ENCODE data around the gene TRIM31. TPM values are rescaled to one million over a fixed set of nuclear protein-coding genes. Genes with fewer than 3 reads are reported as not detected.

The TRIM31 gene
- total and polyA plus RNA-seq, 2 of the 4 experiments (the other 2 are of a cell fraction): not detected

DNA sequence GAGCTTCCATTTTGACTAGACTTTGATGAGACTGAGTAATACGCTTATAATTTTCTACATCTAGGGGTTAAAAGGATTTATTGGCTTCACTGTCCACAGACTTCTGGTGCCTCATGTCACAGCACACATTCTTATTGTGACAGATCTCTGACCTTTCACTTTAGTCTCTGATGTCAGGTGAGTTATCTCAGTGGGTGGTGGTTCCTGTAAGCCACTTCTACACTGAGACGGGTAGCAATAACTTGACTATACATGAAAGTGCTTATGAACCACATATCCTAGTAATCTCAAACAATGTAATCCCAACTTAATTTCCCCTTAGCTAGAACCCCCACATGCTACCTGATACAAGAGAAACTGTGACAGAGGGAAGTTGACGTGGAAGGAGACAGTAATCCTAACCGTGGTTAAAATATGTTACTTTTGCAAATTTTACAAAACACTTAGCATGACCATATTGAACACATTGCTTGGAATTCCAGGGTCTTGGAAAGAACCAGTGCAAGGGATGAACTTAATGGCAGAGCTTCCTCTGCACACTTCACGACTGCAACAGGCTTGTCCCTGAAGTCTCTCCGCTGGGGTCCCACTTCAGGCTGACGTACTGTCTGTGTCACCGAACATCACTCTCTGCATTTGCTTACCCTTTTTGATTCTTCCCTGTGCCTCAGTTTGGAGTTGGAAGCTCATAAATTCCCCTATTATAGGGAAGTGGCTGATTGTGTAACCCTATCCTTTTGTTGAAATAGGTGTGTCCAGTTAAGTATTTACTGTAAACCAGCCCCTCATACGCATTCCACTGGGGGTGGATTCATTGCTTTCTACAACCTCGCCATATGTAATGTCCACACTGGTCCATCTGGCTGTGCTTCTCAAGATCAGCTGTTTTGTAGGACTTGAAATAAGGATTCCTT lies 16.6 kb upstream of the TRIM31 start (continued):
- TF ChIP-seq RCOR1 (IDR thresholded peaks at IDR 0.05; ENCODE audit: insufficient replicate concordance, low read length): no peak

DNA sequence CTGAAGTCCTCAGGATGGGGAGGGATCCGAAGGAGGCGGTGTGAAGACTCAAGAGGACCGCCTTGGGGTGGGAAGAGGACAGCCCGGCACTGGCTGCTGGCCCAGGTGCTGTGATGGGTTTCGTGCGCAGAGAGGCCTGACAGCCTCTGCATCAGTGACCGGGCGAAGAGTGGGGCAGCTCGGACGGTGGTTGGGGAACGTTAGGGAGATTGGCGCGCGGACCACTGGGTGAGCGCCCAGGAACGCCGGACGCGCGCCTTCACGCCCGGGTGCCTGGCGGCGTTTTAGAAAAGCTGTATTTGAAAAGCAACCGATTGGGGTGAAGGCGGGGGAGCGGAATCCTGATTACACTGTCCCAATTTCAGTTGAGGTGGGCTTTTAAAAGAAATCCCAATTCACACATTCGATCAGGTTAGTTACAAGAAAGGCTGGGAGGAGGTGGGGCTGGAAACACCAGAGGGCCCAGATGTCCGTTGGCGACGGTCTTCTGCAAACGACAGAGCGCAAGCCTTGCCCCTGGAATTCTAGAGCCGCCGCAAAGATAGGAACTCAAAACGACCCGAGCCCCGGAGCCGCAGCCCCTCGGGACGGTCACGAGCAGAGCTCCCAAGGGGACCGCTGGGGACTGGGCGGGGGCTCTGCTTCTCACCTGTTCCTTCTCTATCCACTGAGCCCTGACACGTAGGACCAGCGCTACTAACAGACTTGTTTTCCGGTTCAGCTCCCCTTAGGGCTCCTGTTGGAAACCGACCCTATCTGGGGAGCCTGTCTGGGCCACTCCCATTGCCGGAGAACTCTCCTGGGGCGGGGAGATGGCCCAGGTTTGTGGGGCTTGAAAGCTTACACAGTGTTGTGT lies 14.6 kb upstream of the TRIM31 start:
- Histone ChIP-seq H2BK120ac (ENCODE audit: low read depth, low read length) (no peak overlapping the region), H3K23ac (ENCODE audit: low read depth, low read length) (no peak overlapping the region), H3K79me1 (ENCODE audit: low read depth in 1 of 2, low read length in 2 of 2) (no peaks in the 10 kb centered on the region), H3K27me3 (ENCODE audit: control insufficient read depth, insufficient read depth, low read length) (peaks cover 53% of the 10 kb centered on the region), H3K9me1 (ENCODE audit: insufficient read depth, low read length) (no peaks in the 10 kb centered on the region), H3K18ac (ENCODE audit: low read depth, low read length) (no peak overlapping the region), H4K20me1 (ENCODE audit: insufficient read depth, low read length) (no peaks in the 10 kb centered on the region), H2AK9ac (replicated peaks; ENCODE audit: low read depth, low read length, poor library complexity) (peak overlapping the region; percentile 35), H3K14ac (replicated peaks; ENCODE audit: low read depth, low read length) (no peak overlapping the region), H3K9ac (ENCODE audit: low read depth, low read length) (no peak overlapping the region), H3K4me2 (ENCODE audit: low read depth, low read length) (no peak overlapping the region), H2BK15ac (ENCODE audit: low read depth, low read length) (no peak overlapping the region), H3K4me1 (ENCODE audit: control insufficient read depth, insufficient read depth, low read length) (no peaks in the 10 kb centered on the region), H2BK5ac (ENCODE audit: low read depth, low read length, poor library complexity, severe bottlenecking) (no peak overlapping the region), H3K9me3 (ENCODE audit: control insufficient read depth, insufficient read depth, low read length) (no peaks in the 10 kb centered on the region), H4K8ac (ENCODE audit: low read depth in 2 of 2, low read length in 2 of 2) (no peak overlapping the region), H2AK5ac (ENCODE audit: low read depth, low read length) (no peak overlapping the region), H3K4ac (ENCODE audit: low read depth, low read length) (no peak overlapping the region), H3K36me3 (ENCODE audit: control insufficient read depth, insufficient read depth, low read length) (no peaks in the 10 kb centered on the region), H4K5ac (ENCODE audit: low read depth, low read length) (no peak overlapping the region), H3K56ac (ENCODE audit: extremely low read depth, insufficient read depth, low read length) (no peak overlapping the region), H2AFZ (replicated peaks; ENCODE audit: low read length, poor library complexity) (peak overlapping the region; percentile 45), H3K27ac (ENCODE audit: insufficient read depth, low read length) (no peak overlapping the region), H2BK20ac (ENCODE audit: low read depth, low read length) (no peak overlapping the region), H3K4me3 (ENCODE audit: insufficient read depth, low read depth, low read length) (no peak overlapping the region), H4K91ac (ENCODE audit: insufficient read depth, low read depth, low read length) (no peak overlapping the region)
- dilution Hi-C loops (cut with HindIII; ENCODE audit: low sequenced_read_pairs, unreplicated experiment): no loop called here
- CTCF ChIA-PET: interaction anchor here (1.2 kb wide), 1 partner anchor 24 kb away, joined by 3 read pairs; no protein-coding TSS in a partner anchor
- POLR2A ChIA-PET (ENCODE audit: unreplicated experiment): no interaction called here
- in situ Hi-C loops (cut with MboI; ENCODE audit: low sequenced_read_pairs): no loop called here
- ATAC-seq (ENCODE audit: low read depth) (no peak), DNase-seq (no peak)
- no TSS peak for BruUV-seq (replicated peaks)
- TF ChIP-seq CHD1 (IDR thresholded peaks at IDR 0.05; ENCODE audit: low read depth, low read length) (no peak), NFE2L2 (IDR thresholded peaks at IDR 0.05; ENCODE audit: low read depth, low read length) (no peak), RAD21 (IDR thresholded peaks at IDR 0.05; ENCODE audit: low read length) (no peak), MXI1 (IDR thresholded peaks at IDR 0.05; ENCODE audit: borderline replicate concordance, low read depth, low read length) (no peak), FOS (IDR thresholded peaks at IDR 0.05; ENCODE audit: low read depth, low read length) (no peak), SMC3 (IDR thresholded peaks at IDR 0.05; ENCODE audit: low read depth, low read length) (no peak), RFX5 (IDR thresholded peaks at IDR 0.05; ENCODE audit: low read depth, low read length) (no peak)
- TF ChIP-seq, protein P1, sequence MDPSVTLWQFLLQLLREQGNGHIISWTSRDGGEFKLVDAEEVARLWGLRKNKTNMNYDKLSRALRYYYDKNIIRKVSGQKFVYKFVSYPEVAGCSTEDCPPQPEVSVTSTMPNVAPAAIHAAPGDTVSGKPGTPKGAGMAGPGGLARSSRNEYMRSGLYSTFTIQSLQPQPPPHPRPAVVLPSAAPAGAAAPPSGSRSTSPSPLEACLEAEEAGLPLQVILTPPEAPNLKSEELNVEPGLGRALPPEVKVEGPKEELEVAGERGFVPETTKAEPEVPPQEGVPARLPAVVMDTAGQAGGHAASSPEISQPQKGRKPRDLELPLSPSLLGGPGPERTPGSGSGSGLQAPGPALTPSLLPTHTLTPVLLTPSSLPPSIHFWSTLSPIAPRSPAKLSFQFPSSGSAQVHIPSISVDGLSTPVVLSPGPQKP (IDR thresholded peaks at IDR 0.05; ENCODE audit: borderline replicate concordance, low read depth, low read length): no peak
- WGBS, 2 experiments (ENCODE audit: extremely low coverage in 2 of 2, insufficient read length in 1 of 2): 4% methylated on average over 18 of the region's 50 CpGs; no CpG with 5 or more reads in 1 of the 2 experiments
- intact Hi-C loops (cut with micrococcal nuclease): no loop called here
